ENCODE measurements around the gene DYNLT2B. TPM values are rescaled to one million over a fixed set of nuclear protein-coding genes. Genes with fewer than 3 reads are reported as not detected.

The DYNLT2B gene
- total RNA-seq, 1 experiment from 2014 or later = 15.4 TPM

GRCh38 chr3:196292286-196292923 lies 25.6 kb downstream of the DYNLT2B start:
- H3K4me3 ChIP-seq = no peak overlapping the region
- H3K36me3 ChIP-seq = peaks cover 2% of the 10 kb centered on the region; the same call in 1 of the 2 replicates
- H3K9me3 ChIP-seq = no peaks in the 10 kb centered on the region
- no peak for DNase-seq
- H3K27me3 ChIP-seq = no peaks in the 10 kb centered on the region

- Histone ChIP-seq H3K36me3 (peaks cover 15% of the 10 kb centered on the region; the same call in 1 of the 2 replicates), H3K27me3 (no peaks in the 10 kb centered on the region), H3K4me3 (peak overlapping the region; percentile 97), H3K9me3 (no peaks in the 10 kb centered on the region)
- no peak for DNase-seq
Measured at GRCh38 chr3:196288141-196288460, 29.9 kb downstream of the DYNLT2B start.

DNA sequence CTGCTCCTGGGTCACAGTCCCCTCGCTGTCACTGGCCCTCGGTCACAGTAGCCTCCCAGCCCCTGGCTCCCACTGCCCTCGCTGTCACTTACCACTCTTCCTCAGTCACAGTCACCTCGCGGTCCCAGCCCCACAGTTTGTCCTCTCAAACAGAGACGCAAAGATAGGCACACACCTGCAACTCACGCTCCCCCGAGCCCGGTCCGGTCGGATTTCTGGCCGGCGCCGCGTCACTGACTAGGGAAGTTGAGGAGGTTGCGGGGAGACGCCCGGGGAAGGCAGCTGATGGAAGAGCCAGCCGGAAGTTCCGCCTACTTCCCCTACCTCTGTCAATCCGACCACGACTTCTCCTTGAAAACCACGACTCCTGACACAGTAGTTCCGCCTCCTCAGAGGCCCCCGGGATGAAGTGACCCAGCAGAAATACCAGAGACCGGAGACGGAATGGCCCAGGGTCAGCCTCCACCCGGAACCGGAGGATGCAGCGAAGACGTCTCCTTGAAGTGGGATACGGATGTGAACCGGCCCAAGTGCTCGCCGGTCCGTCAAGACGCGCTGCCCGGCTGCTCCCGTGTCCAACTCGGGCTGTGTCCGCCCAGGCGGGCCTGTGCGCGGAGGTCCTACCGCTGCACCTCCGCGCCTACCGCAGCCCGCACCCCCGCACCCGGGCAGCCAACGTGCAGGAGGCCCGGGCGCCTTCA lies 30.4 kb downstream of the DYNLT2B start, which contains the start of gene PCYT1A:
PCYT1A (minus strand) TSS at position 287 of the 701 bp plus-strand sequence. CDS start 17,195 bp downstream, outside the sequence.
- H3K4me3 ChIP-seq = peak within 1 kb of the TSS; percentile 97
- no peaks in the 10 kb centered on the region for H3K27me3 ChIP-seq
- H3K9me3 ChIP-seq = no peaks in the 10 kb centered on the region
- peaks cover 16% of the 10 kb centered on the region; the same call in 1 of the 2 replicates for H3K36me3 ChIP-seq
- peak; percentile 94 for DNase-seq

GRCh38 chr3:196287090-196287439 lies 31.0 kb downstream of the DYNLT2B start:
- DNase-seq = peak; percentile 16
- H3K36me3 ChIP-seq = peaks cover 16% of the 10 kb centered on the region; the same call in 1 of the 2 replicates
- H3K4me3 ChIP-seq = peak overlapping the region; percentile 97
- no peaks in the 10 kb centered on the region for H3K9me3 ChIP-seq
- H3K27me3 ChIP-seq = no peaks in the 10 kb centered on the region

DNA sequence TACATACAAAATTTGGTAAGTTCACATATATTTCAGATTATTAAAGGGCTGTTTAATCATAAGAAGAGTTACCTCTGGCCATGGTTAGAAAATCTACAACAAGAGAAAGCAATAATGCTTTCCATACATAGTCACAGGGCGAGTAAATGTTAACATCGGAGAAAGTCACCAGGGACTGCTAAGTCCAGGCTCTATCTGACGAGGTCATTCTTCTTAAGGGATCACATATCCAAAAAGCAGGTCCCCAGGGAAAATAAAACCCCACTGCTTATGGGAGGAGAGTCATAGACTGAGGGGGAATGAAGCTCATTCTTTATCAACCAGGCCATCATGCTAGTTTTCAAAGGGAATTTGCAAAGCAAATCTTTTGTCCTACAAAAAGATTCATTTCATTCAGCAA lies 33.6 kb downstream of the DYNLT2B start:
- Histone ChIP-seq H3K9me3 (no peaks in the 10 kb centered on the region), H3K4me3 (no peak overlapping the region), H3K27me3 (no peaks in the 10 kb centered on the region), H3K36me3 (peaks cover 21% of the 10 kb centered on the region)
- DNase-seq = no peak

GRCh38 chr3:196281962-196282361 lies 36.1 kb downstream of the DYNLT2B start:
- H3K9me3 ChIP-seq = no peaks in the 10 kb centered on the region
- no peaks in the 10 kb centered on the region for H3K27me3 ChIP-seq
- DNase-seq = no peak
- H3K36me3 ChIP-seq = peaks cover 19% of the 10 kb centered on the region
- no peak overlapping the region for H3K4me3 ChIP-seq

- no peaks in the 10 kb centered on the region for H3K27me3 ChIP-seq
- no peak for DNase-seq
- H3K9me3 ChIP-seq = no peaks in the 10 kb centered on the region
- no peak overlapping the region for H3K4me3 ChIP-seq
- peaks cover 19% of the 10 kb centered on the region for H3K36me3 ChIP-seq
Measured at GRCh38 chr3:196280689-196281440, 37.2 kb downstream of the DYNLT2B start.

GRCh38 chr3:196275126-196275525 lies 42.9 kb downstream of the DYNLT2B start:
- Histone ChIP-seq H3K27me3 (no peaks in the 10 kb centered on the region), H3K36me3 (peaks cover 31% of the 10 kb centered on the region), H3K9me3 (no peaks in the 10 kb centered on the region), H3K4me3 (no peak overlapping the region)
- DNase-seq = no peak

GRCh38 chr3:196274585-196274984 lies 43.5 kb downstream of the DYNLT2B start:
- DNase-seq = no peak
- no peaks in the 10 kb centered on the region for H3K9me3 ChIP-seq
- H3K4me3 ChIP-seq = no peak overlapping the region
- H3K27me3 ChIP-seq = no peaks in the 10 kb centered on the region
- peaks cover 33% of the 10 kb centered on the region for H3K36me3 ChIP-seq

DNA sequence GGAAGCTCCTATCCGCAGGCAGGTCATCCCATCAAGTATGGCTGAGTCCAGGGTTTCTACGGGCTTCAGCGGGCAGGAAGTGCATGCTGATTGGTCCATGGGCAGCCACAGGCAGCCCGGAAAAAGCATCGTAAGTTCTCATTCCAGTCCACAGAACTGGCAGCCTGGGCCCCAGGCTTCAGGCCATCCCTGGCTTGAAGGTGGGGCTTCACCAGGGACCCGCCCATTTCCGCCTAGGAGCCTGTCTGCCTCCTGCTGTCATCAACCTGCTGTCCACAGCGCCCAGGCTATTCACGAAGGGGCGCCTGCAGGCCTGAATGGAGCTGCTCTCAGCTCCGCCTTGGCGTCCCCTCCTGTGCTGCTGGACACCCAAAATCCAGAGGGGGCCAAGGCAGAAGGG lies 44.4 kb downstream of the DYNLT2B start:
- Histone ChIP-seq H3K4me3 (no peak overlapping the region), H3K9me3 (no peaks in the 10 kb centered on the region), H3K36me3 (peaks cover 39% of the 10 kb centered on the region), H3K27me3 (no peaks in the 10 kb centered on the region)
- no peak for DNase-seq

DNA sequence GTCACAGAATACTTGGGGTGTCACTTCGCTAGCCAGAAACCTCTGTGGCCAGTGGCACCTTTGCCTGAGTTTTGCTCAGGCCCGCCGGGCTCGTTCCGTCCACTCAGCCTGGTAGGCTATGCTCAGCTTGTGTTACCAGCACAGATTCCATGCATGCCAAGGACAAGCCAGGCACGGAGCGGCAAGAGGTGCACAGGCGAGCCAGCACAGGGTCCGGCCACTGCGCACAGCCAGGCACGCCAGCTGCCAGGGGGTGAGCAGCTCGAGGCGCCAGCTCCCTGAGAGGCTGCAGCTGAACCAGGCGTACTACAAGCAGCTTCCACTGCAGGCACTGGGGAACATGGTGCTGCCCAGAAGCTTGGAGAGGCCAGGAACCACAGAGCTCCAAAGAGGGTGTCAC lies 45.2 kb downstream of the DYNLT2B start:
- H3K27me3 ChIP-seq = no peaks in the 10 kb centered on the region
- no peak for DNase-seq
- H3K4me3 ChIP-seq = no peak overlapping the region
- peaks cover 40% of the 10 kb centered on the region for H3K36me3 ChIP-seq
- H3K9me3 ChIP-seq = no peaks in the 10 kb centered on the region

DNA sequence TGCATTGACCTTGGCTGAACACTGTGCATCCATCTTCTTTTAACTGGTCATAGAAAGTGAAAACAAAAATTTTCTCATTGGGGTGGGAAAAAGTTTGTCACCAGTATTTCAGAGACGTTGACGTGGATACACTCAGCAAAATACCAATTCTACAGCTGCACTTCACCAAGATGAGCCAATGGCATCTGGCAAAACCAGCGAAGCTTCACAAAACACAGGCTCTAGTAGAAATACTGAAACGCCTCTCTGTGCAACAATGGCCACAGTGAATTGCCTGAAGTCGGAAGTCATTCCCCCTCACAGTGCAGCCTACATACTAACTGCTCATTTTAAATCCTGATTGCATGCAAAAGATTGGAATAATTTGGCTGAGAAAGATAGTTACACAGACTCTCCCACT lies 47.5 kb downstream of the DYNLT2B start:
- no peak overlapping the region for H3K4me3 ChIP-seq
- no peak for DNase-seq

DNA sequence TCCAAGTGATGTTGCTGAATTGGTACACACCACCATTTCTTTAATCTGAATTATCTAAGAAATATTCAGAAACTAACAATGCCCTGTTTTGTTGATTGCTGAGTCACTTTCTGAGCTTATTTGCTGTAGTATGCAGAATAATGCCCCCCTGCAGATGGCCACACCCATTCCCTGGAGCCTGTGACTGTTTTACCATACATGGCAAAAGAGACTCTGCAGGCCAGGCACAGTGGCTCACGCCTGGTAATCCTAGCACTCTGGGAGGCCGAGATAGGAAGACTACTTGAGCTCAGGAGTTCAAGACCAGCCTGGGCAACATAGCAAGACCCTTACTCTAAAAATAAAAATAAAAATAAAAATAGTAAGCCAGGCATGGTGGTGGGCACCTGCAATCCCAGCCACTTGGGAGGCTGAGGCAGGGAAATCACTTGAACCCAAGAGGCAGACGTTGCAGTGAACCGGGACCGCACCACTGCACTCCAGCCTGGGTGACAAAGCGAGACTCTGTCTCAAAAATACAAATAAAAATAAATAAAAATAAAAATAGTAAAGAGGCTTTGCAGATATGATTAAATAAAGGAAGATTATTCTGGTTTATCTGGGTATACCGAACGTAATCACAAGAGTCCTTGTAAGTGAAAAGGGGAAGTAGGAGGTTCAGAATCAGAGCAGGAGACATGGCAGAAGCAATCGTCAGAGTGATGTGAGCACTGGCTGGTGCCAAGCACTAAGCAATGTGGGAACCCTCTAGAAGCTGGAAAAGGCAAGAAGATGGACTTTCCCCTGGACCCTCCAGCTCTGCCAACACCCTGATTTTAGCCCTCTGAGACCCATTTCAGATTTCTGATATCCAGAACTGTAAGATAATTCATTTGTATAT lies 49.5 kb downstream of the DYNLT2B start:
- H3K4me3 ChIP-seq = no peak overlapping the region
- H3K9me3 ChIP-seq = no peaks in the 10 kb centered on the region

More for the DNA sequence above, 47.5 kb downstream of the DYNLT2B start:
- no peaks in the 10 kb centered on the region for H3K27me3 ChIP-seq
- peaks cover 57% of the 10 kb centered on the region for H3K36me3 ChIP-seq
- no peaks in the 10 kb centered on the region for H3K9me3 ChIP-seq

DNA sequence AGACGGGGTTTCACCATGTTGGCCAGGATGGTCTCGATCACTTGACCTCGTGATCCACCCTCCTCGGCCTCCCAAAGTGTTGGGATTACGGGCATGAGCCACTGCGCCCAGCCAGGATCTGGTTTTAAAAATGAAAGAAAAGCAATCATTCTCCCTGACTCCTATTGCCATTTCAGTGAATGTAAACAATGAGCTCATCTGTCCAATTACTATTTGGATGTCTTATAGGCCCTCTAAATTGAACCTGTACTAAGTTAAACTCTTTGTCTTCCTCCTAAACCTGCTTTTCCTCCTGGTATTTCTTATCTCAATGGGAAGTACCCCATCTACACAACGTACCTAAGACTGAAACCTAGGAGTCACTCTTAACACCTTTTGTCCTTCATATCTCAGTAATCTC lies 54.2 kb downstream of the DYNLT2B start:
- Histone ChIP-seq H3K4me3 (no peak overlapping the region), H3K36me3 (peaks cover 47% of the 10 kb centered on the region)

More for the DNA sequence above, 49.5 kb downstream of the DYNLT2B start:
- DNase-seq = peak; percentile 79
- Histone ChIP-seq H3K36me3 (peaks cover 54% of the 10 kb centered on the region), H3K27me3 (no peaks in the 10 kb centered on the region)

GRCh38 chr3:196260784-196261183 lies 57.3 kb downstream of the DYNLT2B start:
- peaks cover 49% of the 10 kb centered on the region for H3K36me3 ChIP-seq
- H3K27me3 ChIP-seq = no peaks in the 10 kb centered on the region
- DNase-seq = no peak
- no peaks in the 10 kb centered on the region for H3K9me3 ChIP-seq
- H3K4me3 ChIP-seq = no peak overlapping the region

More for the DNA sequence above, 54.2 kb downstream of the DYNLT2B start:
- Histone ChIP-seq H3K27me3 (no peaks in the 10 kb centered on the region), H3K9me3 (no peaks in the 10 kb centered on the region)
- DNase-seq = no peak

DNA sequence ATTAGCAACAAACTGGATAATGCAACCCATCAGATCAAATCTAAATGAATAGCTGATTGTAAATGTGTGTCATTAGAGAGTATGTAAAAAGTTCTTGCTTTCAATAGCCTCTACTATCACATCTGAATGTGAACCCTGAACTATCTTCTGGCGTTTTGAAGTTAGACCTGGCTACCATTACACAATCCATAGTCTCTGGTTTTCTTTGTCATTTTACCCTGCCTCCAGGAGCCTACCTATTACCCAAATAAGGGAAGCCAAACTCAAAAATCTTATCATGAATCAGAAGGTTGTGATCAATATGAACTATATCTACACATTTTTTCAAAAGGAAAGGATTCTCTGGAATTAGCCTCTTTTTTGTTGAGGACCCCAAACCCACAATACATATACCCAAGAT lies 62.3 kb downstream of the DYNLT2B start:
- H3K9me3 ChIP-seq = no peaks in the 10 kb centered on the region
- H3K4me3 ChIP-seq = no peak overlapping the region
- H3K36me3 ChIP-seq = peaks cover 50% of the 10 kb centered on the region
- no peak for DNase-seq
- no peaks in the 10 kb centered on the region for H3K27me3 ChIP-seq
